Measurements from ENCODE around the gene ME1.
"Not testable (repeated sequence)": the region's sequence is repeated elsewhere in the genome, so short reads cannot be mapped to it uniquely, and the experiment has no call there.

ME1 gene

DNA sequence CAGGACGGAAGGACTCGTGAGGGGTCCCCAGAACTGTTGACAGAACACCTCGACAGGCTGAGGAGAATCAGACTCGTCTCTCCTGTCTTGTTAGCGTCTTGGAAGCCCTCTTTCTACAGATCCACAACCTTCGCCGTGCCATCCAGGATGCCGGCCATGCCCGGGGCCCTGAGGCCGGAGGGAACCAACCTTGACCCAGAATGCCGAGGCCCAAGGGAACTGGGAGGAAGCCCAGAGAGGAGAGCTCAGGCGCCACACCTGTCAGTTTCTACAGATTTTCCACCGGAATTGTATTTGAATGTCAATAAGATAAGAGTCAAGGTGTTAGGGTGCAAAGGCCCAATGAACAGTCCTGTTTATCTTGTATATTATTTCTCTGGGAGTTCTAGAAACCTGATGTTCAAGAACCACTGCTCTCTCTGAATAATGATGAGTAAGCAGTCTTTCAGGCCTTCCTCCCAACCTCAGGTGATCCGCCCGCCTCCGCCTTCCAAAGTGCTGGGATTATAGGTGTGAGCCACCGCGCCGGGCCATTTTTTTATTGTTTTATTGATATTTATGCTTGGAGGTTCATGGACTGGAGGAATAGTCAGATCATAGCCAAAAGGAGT lies 799 bp upstream of the ME1 start:
- DNase-seq (ENCODE audit: low read depth) = no peak

DNA sequence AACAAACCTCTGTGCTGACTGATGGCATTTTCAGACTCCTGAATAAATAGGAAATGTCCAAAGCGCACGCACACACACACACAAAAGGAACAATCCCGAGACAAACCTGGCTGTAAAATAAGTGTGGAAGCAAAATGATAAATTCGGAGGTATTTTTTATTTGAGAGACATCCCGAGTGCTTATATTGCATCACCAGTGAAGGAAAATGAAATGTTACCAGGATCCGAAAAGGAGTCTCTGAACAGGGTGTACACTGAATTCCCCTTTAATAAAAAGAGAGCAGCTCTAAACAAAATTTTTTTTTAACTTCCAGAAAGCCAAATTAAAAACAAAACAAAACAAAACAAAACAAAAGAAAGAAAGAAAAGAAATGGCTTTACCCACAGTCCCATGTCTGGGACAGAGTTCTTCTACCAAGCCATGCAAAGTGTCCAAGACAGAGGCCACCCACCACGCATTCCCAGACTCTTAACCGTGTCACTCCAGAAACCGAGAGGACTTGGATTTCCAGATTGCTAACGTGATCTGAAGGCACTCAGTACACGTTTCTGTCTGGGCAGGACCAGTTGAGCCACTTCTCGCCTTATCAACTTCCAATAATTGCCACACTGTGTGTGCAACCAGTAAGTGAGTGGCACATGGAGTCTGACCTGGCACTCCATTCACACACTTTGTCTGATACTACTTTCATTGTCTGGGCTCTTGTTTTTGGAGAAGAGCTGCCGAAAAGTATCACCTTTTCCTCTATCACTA lies 817 bp downstream of the ME1 start:
- no peak for DNase-seq (ENCODE audit: low read depth)

DNA sequence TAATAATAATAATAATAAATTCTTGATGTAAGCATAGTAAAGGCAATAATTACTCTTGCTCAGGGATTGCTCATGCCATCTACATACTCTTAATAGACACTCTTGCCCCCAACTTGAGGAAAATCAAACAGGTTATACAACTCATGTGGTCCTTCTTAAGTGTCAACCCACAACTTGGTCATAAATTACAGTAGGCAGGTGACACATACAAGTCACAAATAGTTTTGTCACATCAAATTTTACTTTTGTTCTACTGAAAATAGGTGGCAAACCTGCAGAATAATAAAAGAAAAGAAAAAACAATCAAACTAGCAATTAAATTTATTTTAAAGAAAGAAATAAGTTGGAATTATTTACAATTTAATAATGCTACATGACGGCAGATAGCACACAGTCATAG lies 1.6 kb downstream of the ME1 start:
- DNase-seq (ENCODE audit: low read depth) = no peak

DNA sequence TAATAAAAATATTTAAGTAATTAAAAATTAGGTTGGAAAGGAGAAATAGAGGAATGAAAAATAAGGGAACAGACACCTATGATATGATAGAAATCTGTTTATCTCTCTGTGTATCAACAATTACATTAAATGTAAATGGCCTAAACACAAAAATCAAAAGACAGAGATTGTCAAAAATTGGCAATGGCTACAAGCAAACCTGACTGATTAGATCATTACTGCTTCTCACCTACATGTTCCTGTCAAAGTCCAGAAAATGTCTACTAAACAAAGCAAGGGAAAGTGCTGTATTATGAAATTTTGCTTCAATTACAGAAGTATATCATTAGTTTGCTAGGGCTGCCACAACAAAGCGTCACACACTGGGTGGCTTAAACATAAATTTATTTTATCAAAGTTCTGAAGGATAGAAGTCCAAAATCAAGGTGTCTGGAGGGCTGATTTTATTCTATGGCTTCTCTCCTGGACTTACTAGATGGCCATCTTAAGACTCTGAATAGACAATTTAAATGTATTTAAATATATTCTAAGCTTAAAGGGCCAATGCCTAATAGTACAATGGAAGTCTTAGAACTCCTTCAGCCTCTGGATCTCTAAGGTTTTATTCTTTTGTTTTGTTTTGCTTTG lies 6.3 kb downstream of the ME1 start:
- DNase-seq (ENCODE audit: low read depth) = no peak

DNA sequence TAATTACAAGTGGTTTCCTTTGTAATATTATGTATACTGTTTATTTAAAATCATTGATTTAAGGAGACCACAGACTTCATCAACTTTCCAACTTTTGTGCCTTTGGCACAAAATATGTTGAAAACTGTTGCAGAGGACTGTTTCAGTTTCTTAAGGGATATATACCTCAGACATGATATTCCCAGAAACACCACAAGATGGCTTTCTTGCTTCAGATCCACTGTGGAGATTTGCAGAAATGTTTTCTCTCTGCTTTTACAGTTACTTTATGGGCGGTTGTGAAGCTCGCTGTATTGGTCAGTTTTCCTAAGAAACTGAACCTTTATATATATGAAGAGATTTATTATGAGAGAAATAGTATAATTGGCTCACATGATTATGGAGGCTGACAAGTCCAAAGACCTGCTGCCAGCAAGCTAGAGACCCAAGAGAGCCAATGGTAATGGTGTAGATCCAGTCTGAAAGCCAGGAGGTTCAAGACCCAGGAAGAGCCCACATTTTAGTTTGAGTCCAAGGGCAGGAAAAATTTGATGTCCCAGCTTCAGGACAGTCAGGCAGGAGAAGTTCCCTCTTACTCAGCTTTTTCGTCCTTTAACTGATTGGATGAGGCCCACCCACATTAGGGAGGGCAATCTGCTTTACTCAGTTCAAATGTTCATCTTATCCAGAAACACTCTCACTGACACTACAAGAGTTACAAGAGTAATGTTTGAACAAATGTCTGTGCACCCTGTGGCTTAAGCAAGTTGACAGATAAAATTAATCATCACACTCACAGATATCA lies 12.8 kb downstream of the ME1 start:
- no peak for DNase-seq (ENCODE audit: low read depth)

DNA sequence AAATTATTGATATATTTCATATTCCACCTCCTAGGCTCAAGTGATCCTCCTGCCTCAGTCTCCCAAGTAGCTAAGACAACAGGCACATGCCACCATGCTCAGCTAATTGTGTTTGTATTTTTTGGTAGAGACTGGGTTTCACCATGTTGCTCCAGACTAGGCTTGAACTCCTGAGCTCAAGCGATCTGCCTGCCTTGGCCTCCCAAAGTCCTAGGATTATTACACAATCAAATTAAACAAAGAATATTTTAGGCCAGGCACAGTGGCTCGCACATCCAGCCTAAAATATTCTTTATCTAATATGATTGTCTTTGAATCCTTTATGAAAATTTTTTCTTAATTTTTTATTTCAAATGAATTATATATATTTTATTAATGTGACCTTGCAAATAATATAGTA lies 17.8 kb downstream of the ME1 start:
- no peak for DNase-seq (ENCODE audit: low read depth)

DNA sequence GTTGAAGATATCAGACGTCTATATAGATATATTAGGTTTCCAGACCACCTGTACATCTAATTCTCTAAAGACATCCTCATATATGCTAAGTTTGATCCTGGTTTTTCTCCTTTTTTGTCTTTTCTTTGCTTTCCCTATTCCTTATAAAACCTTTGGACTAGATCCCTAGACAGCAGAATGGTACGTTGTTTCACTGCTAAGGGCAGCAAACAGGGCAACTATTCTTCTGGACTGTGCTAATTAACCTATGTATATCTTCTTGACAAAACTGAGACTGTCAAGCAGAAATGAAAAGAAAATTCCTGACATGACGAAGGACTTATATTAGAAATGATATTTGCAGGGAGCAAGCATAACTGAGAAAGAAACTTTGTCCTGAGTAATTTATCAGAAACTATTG lies 19.1 kb downstream of the ME1 start:
- DNase-seq (ENCODE audit: low read depth) = no peak

DNA sequence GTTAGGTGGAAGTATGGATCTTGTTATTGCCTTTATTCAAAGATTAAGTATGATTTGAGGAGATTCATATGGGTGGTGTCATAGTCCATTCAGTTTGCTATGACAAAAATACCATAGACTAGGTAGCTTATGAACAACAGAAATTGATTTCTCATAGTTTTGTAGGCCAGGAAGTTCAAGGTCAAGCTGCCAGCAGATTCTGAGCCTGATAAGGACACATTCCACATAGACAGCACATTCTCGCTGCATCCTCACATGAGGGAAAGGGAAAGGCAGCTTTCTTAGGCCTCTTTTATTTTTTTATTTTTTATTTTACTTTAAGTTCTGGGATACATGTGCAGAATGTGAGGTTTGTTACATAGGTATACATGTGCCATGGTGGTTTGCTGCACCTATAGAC lies 27.7 kb downstream of the ME1 start:
- no peak for DNase-seq (ENCODE audit: low read depth)

DNA sequence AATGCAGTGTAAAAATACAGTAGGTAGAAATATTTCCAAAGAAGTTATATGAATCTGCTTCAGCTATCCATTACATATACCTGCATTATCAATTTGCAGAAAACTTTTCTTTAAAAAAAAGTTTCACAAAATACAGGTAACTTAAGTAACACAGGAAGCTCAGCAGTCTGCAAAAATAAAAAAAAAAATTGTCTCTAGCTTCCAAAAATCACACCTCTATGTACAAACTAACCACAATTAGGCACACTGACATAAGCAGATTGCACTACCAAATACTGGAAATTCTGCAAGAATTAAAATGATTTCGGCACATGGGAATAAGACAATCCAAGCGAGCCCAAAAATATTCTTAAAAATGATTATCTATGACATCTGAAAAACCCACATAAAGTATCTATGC lies 41.2 kb downstream of the ME1 start:
- DNase-seq (ENCODE audit: low read depth) = no peak

DNA sequence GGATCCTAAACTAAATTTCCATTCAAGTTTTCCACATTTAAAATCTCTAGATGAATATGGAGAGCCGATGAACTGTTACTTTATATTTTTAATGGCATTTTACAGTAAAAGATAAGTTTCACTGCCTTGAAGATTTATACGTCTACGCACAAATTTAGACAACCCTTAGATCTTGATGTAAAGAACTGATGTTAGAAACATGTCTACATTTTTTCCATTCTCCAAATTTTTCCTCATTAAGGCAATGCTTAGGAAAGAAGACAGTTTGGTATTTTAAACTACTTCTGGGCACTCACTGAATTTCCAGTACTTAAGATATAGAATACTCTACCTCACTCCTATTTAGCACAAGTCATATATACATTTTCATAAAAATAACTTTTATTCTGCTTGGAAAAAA lies 45.4 kb downstream of the ME1 start:
- DNase-seq (ENCODE audit: low read depth) = no peak

DNA sequence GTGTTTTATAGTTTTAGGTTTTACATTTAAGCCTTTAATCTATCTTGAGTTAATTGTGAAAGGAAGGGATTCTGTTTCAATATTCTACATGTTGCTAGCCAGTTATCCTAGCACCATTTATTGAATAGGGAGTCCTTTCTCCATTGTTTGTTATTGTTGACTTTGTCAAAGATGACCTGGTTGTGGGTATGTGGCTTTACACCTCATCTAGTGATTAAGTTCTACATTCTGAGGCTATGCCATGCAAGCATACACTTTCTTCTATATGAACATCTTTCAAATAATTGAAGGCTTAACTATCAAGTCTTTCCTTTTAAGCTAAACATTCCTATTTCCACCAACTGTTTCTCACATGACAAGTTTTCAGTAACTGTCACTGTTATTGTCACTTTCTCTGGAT lies 46.1 kb downstream of the ME1 start:
- no peak for DNase-seq (ENCODE audit: low read depth)

DNA sequence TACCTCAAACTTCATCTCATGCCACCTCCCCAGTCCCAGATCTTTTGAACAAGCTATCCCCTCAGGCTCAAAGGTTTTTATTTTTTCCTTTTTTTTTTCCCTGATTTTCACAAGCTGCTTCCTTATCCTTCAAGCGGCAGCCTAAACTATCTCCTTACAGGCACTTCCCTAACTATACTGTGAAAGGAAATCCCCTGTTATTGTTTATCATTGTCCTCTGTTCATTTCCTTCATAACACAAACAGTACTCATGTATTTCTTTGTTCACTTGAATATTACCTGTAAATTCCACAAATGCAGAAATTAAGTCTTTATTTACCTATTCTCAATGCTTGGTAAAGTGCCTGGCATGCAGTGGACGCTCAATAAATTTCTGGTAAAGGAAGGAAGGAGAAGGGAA lies 48.9 kb downstream of the ME1 start:
- no peak for DNase-seq (ENCODE audit: low read depth)

DNA sequence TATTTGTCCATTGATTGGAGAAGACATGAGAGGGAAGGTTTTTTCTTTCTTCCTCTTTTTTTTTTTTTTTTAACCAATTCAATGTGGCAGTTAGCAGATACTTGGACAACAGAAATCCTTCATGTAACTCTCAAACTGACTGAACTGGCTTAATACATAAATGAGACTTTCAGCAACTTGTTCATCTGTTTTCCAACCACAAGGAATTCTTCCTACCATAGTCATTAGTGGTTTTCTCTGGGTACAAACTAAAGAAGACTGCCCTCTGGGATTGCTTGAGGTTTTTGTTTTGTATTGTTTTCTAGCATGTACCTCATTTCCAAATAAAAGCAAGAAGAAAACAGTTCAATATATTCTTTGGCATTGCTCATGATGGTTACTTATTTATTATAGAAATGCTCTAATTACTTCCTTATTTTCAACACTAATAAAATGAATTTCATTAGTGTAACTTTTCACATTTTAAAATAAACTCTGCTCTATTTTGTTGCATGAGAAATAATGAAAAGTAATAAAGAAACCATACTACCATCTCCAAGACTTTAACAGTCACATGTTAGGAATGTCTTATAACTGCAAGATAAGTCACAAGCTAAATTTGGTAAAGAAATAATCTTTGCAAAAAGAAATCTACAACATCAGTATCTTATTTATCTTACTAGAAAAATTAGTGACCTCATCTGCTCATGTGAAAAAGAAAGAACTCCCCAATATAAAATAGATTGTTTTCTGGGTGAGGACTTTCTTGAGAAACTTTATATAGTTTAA lies 52.0 kb downstream of the ME1 start:
- DNase-seq (ENCODE audit: low read depth) = no peak

DNA sequence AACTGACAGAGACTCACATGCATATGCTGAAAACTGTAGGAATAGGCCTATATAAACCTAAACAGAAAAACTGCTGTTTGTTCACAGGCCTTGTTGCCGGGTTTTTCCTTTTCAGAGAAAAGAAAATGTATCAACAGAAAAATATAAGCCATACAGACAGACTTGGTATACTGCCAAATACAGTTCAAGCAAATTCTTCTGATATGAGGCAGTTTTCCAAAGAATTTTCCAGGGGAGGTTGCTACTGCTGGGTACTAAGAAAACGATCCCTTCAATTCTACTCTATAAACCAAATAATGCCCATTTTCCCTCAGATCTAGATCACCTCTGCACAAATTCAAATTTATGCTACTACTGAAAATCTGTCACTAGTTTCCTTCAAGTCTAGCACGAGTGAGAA lies 59.4 kb downstream of the ME1 start:
- no peak for DNase-seq (ENCODE audit: low read depth)

DNA sequence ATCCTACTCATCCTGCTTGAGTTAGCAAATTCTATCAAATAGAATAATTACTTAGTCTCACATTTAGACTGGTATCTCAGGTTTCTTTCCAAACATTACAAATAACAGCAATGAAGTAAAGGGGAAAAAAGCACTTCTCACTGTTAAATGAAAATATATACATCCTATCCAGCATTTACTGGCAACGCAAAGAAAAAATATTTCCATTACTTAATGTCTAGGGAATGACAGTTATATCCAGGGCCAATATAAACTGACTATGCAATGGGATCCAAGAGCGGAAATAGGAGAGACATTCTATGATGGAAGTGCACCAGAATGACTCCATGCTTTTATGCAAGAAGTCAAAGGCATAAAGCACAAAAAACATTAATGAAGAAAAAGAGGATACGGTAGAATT lies 60.3 kb downstream of the ME1 start:
- DNase-seq (ENCODE audit: low read depth) = no peak

DNA sequence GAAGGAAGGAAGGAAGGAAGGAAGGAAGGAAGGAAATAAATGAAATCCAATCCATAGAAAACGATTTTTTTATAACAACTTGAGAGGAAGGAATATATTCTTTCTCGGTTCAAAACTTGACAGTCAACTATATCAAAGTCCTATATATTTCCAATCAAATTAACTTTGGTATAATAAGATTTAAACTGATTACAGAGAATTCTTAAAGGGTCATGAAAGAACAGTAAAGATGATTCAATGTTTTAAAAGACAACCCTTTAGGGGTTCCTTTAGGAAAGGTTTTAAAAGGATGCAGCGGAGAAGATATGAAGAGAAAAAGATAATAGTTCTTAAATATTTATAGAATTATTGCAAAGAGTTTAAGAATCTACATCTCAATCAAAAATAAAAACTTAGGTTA lies 61.2 kb downstream of the ME1 start:
- DNase-seq (ENCODE audit: low read depth) = no peak

DNA sequence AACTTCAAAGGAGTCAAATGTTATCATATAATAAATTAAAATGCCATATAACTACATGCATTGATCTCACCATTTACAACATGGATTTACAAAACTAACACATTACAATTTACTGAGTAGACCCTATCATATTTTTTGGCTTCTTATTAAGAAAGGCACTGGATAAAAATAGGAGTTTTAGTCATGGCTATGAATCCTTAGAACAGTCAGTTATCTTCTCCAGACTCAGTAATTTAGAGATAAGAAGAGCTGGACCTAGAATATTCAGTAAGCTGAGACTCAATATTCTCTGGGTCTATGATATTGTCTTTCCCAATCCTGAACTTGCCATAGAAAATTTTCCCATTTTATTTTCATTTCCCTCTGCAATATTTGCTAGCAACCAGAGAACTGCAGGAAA lies 62.3 kb downstream of the ME1 start:
- no peak for DNase-seq (ENCODE audit: low read depth)

DNA sequence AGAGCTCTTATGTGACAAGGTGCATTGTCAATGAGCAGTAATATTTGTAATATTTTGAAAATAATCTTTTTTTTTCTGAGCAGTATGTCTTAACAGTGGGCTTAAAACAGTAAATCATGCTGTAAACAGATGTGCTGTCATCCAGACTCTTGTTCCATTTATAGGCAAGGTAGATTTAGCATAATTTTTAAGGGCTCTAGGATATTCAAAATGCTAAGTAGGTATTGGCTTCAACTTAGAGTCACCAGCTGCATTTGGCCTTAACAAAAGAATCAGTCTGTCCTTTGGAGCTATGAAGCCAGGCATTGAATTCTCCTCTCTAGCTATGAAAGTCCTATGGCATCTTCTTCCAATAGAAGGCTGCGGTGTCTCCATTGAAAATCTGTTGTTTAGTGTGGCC lies 63.7 kb downstream of the ME1 start:
- DNase-seq (ENCODE audit: low read depth) = no peak

DNA sequence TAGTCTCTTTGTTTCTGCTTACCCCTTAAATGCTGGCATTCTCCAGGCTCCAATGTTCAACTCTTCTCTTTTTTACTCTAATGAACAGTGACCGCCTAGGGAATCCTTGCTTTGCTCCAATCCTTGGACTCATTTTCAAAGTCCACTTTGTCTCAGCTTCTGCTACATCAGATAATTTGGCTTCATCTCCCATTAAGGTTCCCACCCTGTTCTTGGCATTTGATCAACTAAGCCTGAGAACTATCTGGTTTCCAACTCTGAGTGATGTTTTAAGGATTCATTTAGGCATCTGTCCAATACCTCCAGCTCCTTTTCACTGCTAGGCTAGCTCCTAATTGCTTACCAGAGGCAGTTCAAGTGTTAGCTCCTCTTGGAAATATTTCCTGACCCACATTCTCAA lies 64.9 kb downstream of the ME1 start:
- no peak for DNase-seq (ENCODE audit: low read depth)

DNA sequence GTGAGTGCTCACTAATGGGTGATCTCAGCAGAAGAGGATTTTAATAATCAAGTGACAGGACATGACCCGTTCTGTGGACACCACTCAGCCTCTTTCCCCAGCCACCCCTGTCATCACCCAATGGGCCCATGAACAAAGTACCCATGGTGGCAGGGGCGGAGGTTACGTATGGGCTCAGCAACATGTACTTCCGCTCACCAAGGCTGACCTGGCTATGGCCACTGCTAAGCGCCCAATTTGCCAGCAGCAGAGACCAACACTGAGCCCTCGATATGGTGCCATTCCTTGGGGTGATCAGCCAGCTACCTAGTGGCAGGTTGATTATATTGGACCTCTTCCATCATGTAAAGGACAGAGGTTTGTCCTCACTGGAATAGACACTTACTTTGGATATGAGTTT lies 68.5 kb downstream of the ME1 start:
- not testable (repeated sequence) for DNase-seq (ENCODE audit: low read depth)

DNA sequence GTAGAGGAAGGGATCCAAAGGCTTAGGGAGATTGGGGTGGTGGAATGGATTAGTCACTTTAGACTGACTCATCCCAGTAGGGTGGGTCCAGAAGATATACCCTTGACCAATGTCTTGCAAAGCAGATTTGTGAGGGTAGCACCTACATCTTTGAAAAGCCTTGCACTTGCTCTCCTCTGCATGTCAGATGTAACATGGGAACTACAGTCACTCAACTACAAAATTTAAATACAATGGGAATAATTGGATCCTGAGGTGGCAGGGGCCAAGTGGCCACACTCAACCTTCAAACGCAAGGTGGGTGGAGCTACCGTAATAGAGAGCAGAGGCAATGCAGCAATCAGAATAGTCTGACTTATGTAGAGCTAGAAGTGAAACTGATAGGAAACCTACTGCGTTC lies 71.2 kb downstream of the ME1 start:
- no peak for DNase-seq (ENCODE audit: low read depth)

DNA sequence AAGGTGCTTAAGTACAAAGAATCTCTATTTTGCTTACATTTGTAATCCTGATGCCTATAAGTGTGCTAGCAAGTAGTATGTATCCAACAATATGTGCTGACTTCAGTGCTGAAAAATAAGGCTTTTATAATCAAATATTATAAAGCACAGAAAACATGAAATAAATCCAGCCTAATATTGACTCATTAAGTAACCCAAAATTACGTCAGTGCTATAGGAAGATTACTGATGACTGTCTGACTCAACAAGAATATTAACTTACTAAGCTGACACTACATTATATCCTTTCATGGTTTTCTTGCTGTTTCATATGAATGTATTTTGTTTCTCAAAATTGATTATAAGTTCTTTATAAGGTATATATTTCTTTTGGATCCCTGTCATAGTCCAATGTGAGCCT lies 76.1 kb downstream of the ME1 start:
- no peak for DNase-seq (ENCODE audit: low read depth)
